ENCODE data around the gene ALS2CL.

The ALS2CL gene

DNA sequence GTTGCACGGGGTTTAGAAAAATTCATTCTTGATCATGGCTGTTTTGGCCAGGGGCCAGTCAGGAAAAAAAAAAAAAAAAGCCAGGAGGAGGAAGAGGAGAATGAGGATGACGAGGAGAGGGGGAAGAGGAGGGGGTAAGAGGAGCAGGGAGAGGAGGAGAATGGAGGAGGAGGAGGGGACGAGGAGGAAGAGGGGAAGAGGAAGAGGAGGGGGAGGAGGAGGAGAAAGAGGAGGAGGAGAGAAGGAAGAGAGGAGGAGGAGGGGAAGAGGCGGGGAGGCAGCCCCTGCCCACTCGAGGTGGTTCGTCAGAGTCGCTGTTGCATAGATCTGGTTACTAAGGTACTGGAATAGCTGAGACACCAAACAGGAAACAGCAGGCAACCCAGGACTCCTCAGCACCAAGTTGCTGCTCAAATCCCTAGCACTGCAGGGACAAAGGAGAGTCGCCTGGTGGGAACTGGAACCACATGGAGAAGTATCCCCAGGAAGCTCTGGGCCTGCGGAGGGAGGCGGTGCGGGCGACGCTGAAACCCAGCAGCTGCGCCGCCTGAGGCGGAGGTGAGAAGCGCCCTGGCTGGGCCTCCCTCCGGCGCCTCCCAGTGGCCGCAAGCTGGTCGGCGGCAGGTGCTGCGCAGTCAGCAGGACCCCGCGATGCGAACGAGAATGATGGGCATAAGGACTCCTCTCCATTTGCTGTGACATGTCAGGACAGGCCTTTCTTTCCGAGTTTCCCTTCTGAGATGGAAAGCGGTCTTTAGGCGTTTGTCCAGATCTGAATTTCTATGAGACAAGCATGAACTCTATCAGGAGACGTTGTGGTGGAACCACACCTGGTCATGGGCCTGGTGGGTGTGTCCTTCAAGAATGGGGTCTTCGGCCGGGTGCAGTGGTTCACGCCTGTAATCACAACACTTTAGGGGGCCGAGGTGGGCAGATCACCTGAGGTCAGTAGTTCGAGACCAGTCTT lies 63.6 kb downstream of the ALS2CL start:
- DNase-seq (ENCODE audit: low read depth in 3 of 3): peak; percentile 58 to 72 (median 62)

DNA sequence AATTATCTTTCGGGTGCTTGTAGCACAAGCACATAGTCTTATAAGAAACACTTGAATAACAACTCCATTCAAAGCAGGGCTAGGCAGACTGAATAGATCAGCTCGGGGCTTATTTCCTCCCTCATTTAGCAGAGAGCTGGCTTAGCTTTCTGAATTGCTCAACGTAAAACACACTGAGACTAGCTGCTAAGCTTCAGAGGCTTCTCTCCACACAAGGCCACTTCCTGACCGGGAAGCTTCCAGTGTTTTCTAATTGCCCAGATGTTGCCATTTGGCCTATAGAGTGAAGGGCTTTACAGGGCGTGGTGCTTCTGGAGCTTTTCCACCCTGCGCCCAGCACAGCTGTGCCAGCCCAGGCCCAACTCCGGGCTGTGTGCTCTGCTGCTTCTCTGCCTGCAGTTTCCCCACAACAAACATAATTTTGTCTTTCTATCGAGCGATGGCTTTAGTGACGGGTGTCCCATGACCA lies 64.5 kb downstream of the ALS2CL start:
- DNase-seq (ENCODE audit: low read depth in 3 of 3): no peak

DNA sequence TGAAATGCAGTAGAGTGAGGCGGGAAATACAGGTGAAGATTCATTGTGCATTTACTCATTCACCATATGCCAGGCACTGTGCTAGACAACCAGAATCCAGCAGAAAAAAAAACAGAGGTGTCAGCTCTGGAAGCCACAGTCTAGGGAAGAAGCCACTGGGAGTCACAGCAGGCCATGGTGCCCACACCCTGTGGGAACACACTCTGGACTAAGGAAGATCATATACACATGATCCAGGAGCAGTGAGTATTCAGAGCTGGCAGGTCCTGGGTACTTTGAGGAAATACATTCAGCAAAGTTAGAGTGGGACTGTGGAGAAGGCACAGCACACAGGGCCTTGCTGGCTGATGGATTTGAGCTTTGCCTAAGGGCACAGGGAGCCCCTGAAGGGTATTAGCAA lies 66.4 kb downstream of the ALS2CL start:
- no peak for DNase-seq (ENCODE audit: low read depth in 3 of 3)

DNA sequence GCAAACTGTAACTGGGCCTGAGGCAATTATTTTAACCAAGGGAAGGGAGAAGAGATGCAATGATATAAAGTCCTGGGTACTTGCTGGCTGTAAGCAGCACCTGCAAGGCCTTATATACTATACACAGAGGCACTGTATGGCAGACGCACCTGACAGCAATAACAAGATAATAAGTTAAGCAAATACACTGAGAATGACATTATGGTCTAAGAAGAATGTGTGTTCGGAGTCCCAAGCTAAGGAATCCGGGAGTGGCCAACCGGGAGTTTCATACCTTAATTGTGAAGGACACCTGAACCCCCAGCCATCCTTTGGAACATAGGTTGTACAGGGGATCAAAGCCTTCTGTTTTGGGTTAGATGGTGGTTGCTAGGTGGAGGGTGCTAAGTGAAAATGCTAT lies 67.4 kb downstream of the ALS2CL start:
- no peak for DNase-seq (ENCODE audit: low read depth in 3 of 3)

DNA sequence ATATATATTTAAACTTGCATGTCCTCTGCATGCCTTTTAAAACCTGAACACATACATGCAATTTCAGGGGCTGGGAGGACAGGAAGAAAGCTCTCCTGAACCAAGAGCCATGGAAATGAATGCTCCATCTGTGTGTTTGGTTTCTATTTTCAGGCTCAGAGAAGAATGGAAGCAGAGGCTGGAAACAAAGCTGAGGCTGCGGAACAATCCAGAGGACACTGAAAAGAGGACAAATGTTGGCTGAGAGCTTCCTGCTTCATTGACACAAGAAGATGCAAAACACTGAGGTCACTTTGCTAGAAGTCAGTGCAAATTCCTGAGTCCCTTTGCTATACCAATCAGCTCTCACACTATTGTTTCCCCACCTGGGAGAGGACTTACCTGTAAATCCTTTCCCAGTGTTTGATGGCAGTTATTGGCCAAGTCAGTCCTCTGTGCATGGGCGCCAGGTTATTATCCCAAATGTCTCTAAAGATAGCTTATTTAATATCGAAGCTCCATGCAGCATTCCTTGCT lies 68.4 kb downstream of the ALS2CL start:
- no peak for DNase-seq (ENCODE audit: low read depth in 3 of 3)

DNA sequence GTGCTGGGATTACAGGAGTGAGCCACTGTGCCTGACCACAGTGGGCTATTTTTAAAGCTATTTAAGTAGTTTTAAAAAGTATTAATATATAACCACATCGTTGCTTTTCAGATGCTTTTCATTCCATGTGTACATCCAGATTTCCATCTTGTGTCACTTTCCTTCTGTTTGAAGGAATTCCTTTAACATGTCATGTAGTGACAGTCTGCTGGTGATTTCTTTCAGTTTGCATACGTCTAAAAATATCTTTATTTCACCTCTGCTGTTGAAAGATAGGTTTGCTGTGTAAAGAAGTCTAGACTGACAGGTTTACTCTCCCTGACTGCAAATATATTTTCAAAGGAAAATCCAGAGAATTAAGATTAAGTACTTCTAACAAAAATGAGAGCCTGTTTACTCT lies 68.9 kb downstream of the ALS2CL start:
- no peak for DNase-seq (ENCODE audit: low read depth in 3 of 3)

DNA sequence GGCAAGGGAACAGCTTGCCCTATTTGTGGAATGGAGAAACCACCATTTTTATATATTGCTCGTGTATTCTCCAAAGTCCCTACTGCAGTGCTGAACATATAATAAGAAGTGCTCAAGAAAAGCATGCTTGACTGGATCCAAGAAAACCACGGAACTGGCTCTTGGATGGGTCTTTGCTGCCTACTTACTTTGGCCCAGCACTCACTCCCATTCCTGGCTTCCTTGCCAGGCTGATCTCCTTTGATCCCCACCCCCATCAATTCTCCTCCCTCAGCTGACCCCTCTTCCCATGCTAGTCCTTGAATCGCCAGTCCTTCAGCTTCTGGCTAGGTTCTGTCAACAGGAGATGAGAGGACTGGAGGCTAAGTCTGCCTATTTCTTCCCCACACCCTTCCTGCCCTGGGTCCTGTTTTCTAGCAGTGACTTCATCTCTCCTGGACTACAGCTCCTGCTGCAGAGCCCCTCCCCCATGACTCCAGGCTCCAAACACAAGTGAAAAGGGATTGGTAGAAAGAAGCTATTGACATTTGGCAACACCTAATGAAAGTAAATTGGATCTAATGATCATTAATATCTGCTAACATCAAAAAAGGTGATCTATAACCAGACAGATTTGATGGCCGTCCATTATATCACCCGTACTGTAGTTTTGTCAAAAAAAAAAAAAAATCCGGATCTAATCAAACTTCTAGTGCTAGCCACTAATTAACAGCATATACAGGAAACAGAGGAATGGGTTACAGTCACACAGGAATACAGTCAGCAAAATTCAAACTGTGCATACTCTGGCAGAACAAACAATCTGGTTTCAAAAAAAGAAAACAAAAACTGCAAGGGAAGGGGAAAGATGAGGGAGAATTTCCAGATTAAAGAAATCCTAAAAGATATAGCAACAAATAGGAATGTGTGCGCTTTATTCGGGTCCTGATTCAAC lies 73.4 kb downstream of the ALS2CL start:
- DNase-seq (ENCODE audit: low read depth in 3 of 3): no peak
